B cell (primary cell): ENCODE measurements around the gene TTC23. TPM values are rescaled to one million over a fixed set of nuclear protein-coding genes. Genes with fewer than 3 reads are reported as not detected.

Experiments used
- ATAC-seq: fragments of 200-7000 bp; cut with Tn5 transposase; one replicate; pipeline ENCODE4 v1.10.0; 2021; ENCODE audit warnings: low read depth, mild to moderate bottlenecking, moderate number of reproducible peaks, moderate library complexity
- CTCF ChIA-PET: fragments of 350-600 bp; sonication (Branson Sonifier 250); formaldehyde crosslinking; loops from one replicate; lab custom pipeline; 2021; ENCODE audit warnings: antibody characterized with exemption, inconsistent platforms; lab: Charles Lee
- POLR2A ChIA-PET: fragments of 350-600 bp; sonication (Branson Sonifier 250); formaldehyde crosslinking; loops from one replicate; lab custom pipeline; 2021; ENCODE audit warnings: antibody characterized with exemption; lab: Charles Lee
- DNase-seq: peaks from one replicate; pipeline ENCODE4 v3.0.0; 2013
- H2AFZ ChIP-seq: 2 replicates; pipeline ENCODE4 v1.6.1; 2012; ENCODE audit warnings: mild to moderate bottlenecking, low read depth, low read length; ENCODE audit not compliant: insufficient read depth, poor library complexity, severe bottlenecking
- H3K27ac ChIP-seq, 2 donors: 1 replicate in 1 of 2; 2 replicates in 1 of 2; pipeline ENCODE4 v1.5.1; 2012 to 2013; ENCODE audit warnings: low read length in 2 of 2, mild to moderate bottlenecking in 2 of 2, moderate library complexity in 1 of 2
- H3K27me3 ChIP-seq, 4 experiments: fragments of 200-600 bp in 1 of 4; sonication (generic) in 1 of 4; replicated peaks in 1 of 4; 1 replicate in 2 of 4; 2 replicates in 2 of 4; pipeline versions ENCODE4 v1.6.1 to v1.7.0; 2013 to 2016; ENCODE audit warnings: low read length in 3 of 4, mild to moderate bottlenecking in 2 of 4, mixed read lengths in 1 of 4, moderate library complexity in 1 of 4; ENCODE audit not compliant: insufficient read depth in 4 of 4, control insufficient read depth in 3 of 4; ENCODE audit errors: control extremely low read depth in 1 of 4
- H3K36me3 ChIP-seq, 2 experiments: replicated peaks in 1 of 2; 1 replicate in 1 of 2; 2 replicates in 1 of 2; pipeline versions ENCODE4 v1.6.1 to v1.7.1; 2013; ENCODE audit warnings: low read length in 1 of 2; ENCODE audit not compliant: insufficient read depth in 2 of 2, control insufficient read depth in 1 of 2; ENCODE audit errors: control extremely low read depth in 1 of 2, extremely low read depth in 1 of 2
- H3K4me1 ChIP-seq, 2 donors: fragments of 200-600 bp in 1 of 2; sonication (generic) in 1 of 2; 1 replicate in 1 of 2; 2 replicates in 1 of 2; pipeline versions ENCODE4 v1.5.1 to v1.6.1; 2013 to 2017; ENCODE audit warnings: low read length in 2 of 2; ENCODE audit not compliant: control insufficient read depth in 2 of 2, insufficient read depth in 2 of 2
- H3K4me2 ChIP-seq: replicated peaks from 2 replicates; pipeline ENCODE3; 2012; ENCODE audit warnings: mild to moderate bottlenecking, low read depth, low read length; ENCODE audit not compliant: poor library complexity, severe bottlenecking
- H3K4me3 ChIP-seq, 5 experiments: fragments of 200-600 bp in 1 of 5; sonication (generic) in 1 of 5; 1 replicate in 3 of 5; 2 replicates in 2 of 5; pipeline versions ENCODE4 v1.5.1 to v1.7.0; 2011 to 2016; ENCODE audit warnings: low read length in 4 of 5, mild to moderate bottlenecking in 4 of 5, low read depth in 2 of 5, control low read depth in 1 of 5, moderate library complexity in 1 of 5; ENCODE audit not compliant: insufficient read depth in 1 of 5; ENCODE audit errors: control extremely low read depth in 1 of 5, extremely low read depth in 1 of 5
- H3K79me2 ChIP-seq: fragments of 200-600 bp; sonication (generic); one replicate; pipeline ENCODE4 v1.6.0; 2016; ENCODE audit warnings: low read length; ENCODE audit not compliant: control insufficient read depth, insufficient read depth
- H3K9ac ChIP-seq: fragments of 200-600 bp; sonication (generic); 2 replicates; pipeline ENCODE4 v1.6.1; 2017; ENCODE audit warnings: mild to moderate bottlenecking, low read length, moderate library complexity
- H3K9me3 ChIP-seq, 3 donors: one replicate each; pipeline versions ENCODE4 v1.6.1 to v1.7.1; 2013; ENCODE audit warnings: low read length in 2 of 3; ENCODE audit not compliant: control insufficient read depth in 2 of 3, insufficient read depth in 1 of 3; ENCODE audit errors: control extremely low read depth in 1 of 3
- H4K20me1 ChIP-seq: 2 replicates; pipeline ENCODE4 v1.6.0; 2012; ENCODE audit warnings: mild to moderate bottlenecking, low read length; ENCODE audit not compliant: insufficient read depth, control insufficient read depth, poor library complexity, severe bottlenecking
- H3K27ac Mint-ChIP-seq: one replicate; pipeline ENCODE4 v1.8.0; 2021; ENCODE audit warnings: mixed read lengths
- H3K27me3 Mint-ChIP-seq: one replicate; pipeline ENCODE4 v1.8.0; 2021; ENCODE audit warnings: mixed read lengths
- H3K4me1 Mint-ChIP-seq: one replicate; pipeline ENCODE4 v1.8.0; 2021; ENCODE audit warnings: mixed read lengths
- H3K4me3 Mint-ChIP-seq: one replicate; pipeline ENCODE4 v1.8.0; 2021; ENCODE audit warnings: mixed read lengths
- H3K9me3 Mint-ChIP-seq: one replicate; pipeline ENCODE4 v1.8.0; 2022; ENCODE audit warnings: mixed read lengths; ENCODE audit not compliant: insufficient read depth
- CTCF ChIP-seq: fragments of 200-600 bp; IDR thresholded peaks from one replicate; pipeline ENCODE4 v1.8.0; 2022; ENCODE audit warnings: antibody characterized with exemption, mild to moderate bottlenecking
- EZH2 ChIP-seq: IDR thresholded peaks from 2 replicates; pipeline ENCODE4 v1.6.1; 2012; ENCODE audit warnings: borderline replicate concordance, low read depth, mild to moderate bottlenecking, moderate library complexity, low read length; ENCODE audit not compliant: insufficient read depth, poor library complexity, severe bottlenecking
- WGBS: methylation state at CpG from one replicate; pipeline ENCODE4 v1.1.5; 2013; ENCODE audit warnings: missing lambda C conversion rate; ENCODE audit not compliant: insufficient coverage; 5-methylcytosine and 5-hydroxymethylcytosine counted together
- intact Hi-C: fragments of 100-400 bp; cut with micrococcal nuclease; formaldehyde crosslinking; loops from one replicate; pipeline ENCODE4 v1.10.0; 2022
- polyA plus RNA-seq: library from polyadenylated mRNA; depleted of rRNA; stranded (reverse); fragments of >200 nt; gene quantifications from 2 replicates; pipeline ENCODE4 v1.2.3, GENCODE V29; 2012
- total RNA-seq, 2 donors: library from RNA; stranded (reverse); fragments of 120-200 nt in 1 of 2; gene quantifications; 1 replicate in 1 of 2; 2 replicates in 1 of 2; pipeline versions ENCODE4 v1.2.3 to v1.2.4, GENCODE V29; 2013 to 2022

Gene TTC23
- total and polyA plus RNA-seq, 2 donors (not counting 1 experiment from before 2014, with no cell fraction given) = 0.15 to 1.9 TPM

- no peaks in the 10 kb centered on the region for H3K9me3 ChIP-seq
- CTCF ChIA-PET = no interaction called here
- POLR2A ChIA-PET = no interaction called here
- 94% methylated on average over 13 of the region's 18 CpGs for WGBS
- no peak overlapping the region for H3K27ac ChIP-seq
- TF ChIP-seq EZH2 (no peak), CTCF (no peak)
- no peaks in the 10 kb centered on the region for H3K36me3 ChIP-seq
- H3K9ac ChIP-seq = no peak overlapping the region
- no peaks in the 10 kb centered on the region for H3K9me3 Mint-ChIP-seq
- H3K4me3 ChIP-seq = no peak overlapping the region
- ATAC-seq = no peak
- H3K4me2 ChIP-seq = no peak overlapping the region
- H2AFZ ChIP-seq = no peak overlapping the region
- DNase-seq = no peak
- H3K27ac Mint-ChIP-seq = no peak overlapping the region
- H3K27me3 Mint-ChIP-seq = peaks cover 4% of the 10 kb centered on the region
- peaks cover 5% of the 10 kb centered on the region for H3K4me1 Mint-ChIP-seq
- H3K4me3 Mint-ChIP-seq = no peak overlapping the region
- H4K20me1 ChIP-seq = no peaks in the 10 kb centered on the region
- H3K79me2 ChIP-seq = no peaks in the 10 kb centered on the region
- no peaks in the 10 kb centered on the region for H3K27me3 ChIP-seq
- no peaks in the 10 kb centered on the region for H3K4me1 ChIP-seq
- intact Hi-C loops = no loop called here
Measured at GRCh38 chr15:99132634-99133287, 116.6 kb downstream of the TTC23 start.

GRCh38 chr15:99132122-99132521, 117.3 kb downstream of the TTC23 start:
- Mint-ChIP-seq H3K9me3 (no peaks in the 10 kb centered on the region), H3K4me3 (no peak overlapping the region), H3K4me1 (peaks cover 5% of the 10 kb centered on the region), H3K27ac (no peak overlapping the region), H3K27me3 (peaks cover 4% of the 10 kb centered on the region)
- ATAC-seq = no peak
- Histone ChIP-seq H3K4me1 (no peaks in the 10 kb centered on the region), H3K9me3 (no peaks in the 10 kb centered on the region), H4K20me1 (no peaks in the 10 kb centered on the region), H3K79me2 (no peaks in the 10 kb centered on the region), H3K27me3 (no peaks in the 10 kb centered on the region), H3K9ac (no peak overlapping the region), H3K4me2 (no peak overlapping the region), H2AFZ (no peak overlapping the region), H3K36me3 (no peaks in the 10 kb centered on the region), H3K4me3 (no peak overlapping the region), H3K27ac (no peak overlapping the region)
- POLR2A ChIA-PET = no interaction called here
- intact Hi-C loops = no loop called here
- 70% methylated on average over 4 of the region's 4 CpGs for WGBS
- CTCF ChIA-PET = no interaction called here
- DNase-seq = no peak
- TF ChIP-seq CTCF (no peak), EZH2 (no peak)
